NK-92 treated with Interleukin-12 subunit alpha and Interleukin-12 subunit beta, amount 100 ng/mL, for 24 hours (cell line): Measurements from ENCODE around the gene DNAH17.

ENCODE experiments used
- DNase-seq: peaks from one replicate; lab custom pipeline; 2025; lab: John Stamatoyannopoulos, UW

The DNAH17 gene

DNA sequence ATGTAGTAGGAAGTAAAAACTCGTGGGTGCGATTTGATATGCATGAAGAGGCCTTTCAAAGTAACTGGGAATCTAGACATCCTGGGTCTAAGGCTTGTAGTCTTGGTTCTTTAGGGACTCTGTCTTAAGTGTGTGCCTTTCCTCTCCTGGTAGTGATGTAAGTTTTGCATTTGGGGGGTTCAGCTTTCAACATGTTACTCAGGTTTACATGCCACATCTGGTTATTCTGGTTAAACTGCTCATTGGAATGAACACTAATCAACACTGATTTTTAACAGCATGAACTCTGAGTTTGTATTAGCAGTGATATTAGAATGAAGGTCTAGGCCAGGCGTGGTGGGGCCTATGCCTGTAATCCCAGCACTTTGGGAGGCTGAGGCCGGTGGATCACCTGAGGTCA lies 183.6 kb downstream of the DNAH17 start:
- DNase-seq = no peak

GRCh38 chr17:78392295-78392694 lies 184.9 kb downstream of the DNAH17 start:
- DNase-seq = no peak

DNA sequence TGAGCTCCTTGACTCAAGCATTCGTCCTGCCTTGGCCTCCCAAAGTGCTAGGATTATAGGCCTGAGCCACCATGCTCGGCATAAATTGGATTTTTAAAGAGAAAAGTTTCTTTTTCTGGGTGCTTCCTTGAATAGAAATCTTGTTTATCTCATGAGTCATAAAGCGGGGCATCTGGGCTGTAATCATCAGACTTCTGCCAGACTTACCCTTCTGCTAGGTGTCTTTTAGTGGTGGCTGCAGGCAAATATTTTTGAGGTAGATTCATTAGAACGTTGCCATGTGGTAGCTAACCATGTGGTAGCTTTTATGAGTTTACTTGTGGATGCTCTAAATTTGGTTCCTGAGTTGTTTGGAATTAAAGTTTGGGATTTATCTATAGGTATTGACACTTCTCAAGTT lies 185.4 kb downstream of the DNAH17 start:
- DNase-seq = no peak

DNA sequence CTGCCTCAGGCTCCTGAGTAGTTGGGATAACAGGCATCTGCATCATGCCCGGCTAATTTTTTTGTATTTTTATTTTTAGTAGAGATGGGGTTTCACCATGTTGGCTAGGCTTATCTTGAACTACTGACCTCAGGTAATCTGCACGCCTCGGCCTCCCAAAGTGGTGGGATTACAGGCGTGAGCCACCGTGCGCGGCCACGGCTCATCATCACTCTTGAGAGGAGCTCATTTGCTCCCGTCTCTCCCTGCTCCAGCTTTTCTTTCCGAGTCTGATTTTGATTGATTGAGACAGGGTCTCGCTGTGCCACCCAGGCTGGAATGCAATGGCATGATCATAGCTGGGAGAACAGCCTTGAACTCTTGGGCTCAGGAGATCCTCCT lies 186.2 kb downstream of the DNAH17 start:
- DNase-seq = no peak

- no peak for DNase-seq
Observed at GRCh38 chr17:78390241-78391050, 186.8 kb downstream of the DNAH17 start.

- DNase-seq = no peak
Observed at GRCh38 chr17:78387977-78388941, 188.9 kb downstream of the DNAH17 start.

GRCh38 chr17:78384479-78385175 lies 192.6 kb downstream of the DNAH17 start:
- no peak for DNase-seq

DNA sequence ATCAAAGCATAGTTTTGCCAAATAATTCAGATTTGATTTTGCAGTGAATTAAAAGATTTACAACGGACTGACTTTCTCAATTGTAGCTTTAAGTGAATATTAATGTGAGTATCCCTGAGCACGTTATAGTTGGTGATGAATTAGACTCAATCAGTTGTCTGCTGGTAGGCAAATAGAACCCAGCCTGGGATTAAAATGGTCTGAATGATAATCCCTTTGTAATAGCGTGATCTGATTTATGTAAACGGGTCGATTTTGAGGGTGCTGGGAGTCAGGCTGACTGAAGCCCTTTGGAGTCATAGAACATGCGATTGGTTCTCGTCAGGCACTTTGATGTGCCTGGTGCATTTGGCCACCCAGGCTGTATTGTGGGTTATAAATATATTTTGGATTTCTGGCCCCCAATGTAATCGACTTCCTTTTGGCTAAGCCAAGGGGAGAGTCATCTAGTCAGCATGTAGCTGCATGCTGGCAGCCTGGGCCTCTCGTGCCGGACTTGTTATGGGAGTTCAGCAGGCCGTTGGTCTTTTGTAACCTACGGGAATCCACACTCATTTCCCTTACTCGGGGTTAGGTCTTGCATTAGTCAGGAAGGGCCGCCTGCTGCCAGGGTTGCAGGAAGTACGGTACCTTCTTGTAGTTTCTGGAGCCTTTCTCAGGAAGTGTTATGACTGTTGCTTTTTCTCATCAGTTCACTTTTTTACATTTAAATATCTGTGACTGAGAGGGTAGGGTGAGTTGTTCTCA lies 193.3 kb downstream of the DNAH17 start:
- DNase-seq = no peak

- no peak for DNase-seq
Observed at GRCh38 chr17:78381601-78382232, 195.5 kb downstream of the DNAH17 start.

DNA sequence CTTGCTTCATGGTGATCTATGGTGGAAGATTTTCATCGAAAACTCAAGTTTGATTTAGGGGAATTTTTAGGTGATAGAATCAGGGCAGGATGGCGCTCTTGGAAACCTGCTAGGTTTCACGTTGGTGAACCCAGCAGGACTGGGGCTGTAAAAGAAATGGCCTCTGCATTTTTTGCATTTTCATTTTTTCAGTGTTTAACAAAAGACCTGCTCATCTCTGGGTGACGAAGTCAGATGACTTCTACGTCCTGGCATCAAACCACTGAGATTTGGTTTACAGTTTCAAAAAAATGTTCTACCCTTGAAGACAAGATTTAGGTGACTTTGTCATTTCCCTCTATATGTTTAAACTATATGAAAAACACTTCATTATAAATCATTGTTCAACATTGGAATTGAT lies 196.8 kb downstream of the DNAH17 start:
- DNase-seq = no peak

- no peak for DNase-seq
Observed at GRCh38 chr17:78379131-78379491, 198.1 kb downstream of the DNAH17 start.

DNA sequence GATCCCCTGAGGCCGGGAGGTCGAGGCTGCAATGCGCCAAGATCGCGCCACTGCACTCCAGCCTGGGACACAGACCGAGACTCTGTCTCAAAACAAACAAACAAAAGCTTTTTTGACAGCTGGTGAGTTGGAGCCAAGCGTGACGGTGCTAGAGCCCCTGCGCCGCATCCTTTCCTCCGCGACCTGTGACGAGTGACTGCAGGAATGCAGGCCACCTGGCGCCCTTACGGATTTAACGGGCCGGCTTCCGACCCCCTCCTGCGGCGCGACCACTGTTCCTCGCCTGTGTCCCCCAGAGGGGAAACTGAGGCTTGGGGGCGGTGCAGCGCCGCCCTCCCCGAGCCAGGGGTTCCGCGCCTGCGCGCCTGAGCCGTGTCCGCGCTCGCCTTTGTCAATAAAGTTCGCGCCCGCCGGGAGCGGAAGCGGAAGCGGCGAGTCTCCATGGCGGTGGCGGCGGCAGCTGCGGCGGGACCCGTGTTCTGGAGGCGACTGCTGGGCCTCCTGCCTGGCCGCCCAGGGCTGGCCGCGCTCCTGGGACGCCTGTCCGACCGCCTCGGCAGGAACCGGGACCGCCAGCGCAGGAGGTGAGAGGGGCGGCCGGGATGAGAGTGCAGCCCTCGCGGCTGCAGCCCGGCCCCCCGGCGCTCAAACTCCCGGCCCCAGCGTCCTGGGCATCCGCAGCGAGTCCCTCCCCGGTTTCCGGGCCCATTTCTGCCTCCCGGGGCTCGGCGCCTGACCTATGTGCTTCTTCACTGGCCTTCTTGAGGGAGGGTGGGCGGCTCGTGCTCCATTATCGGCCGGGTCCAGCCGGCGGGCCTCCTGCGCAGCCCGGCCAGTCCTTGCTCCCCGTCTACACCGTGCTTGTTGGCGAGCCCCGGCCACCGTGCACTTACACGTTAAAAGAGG lies 198.7 kb downstream of the DNAH17 start, which contains the start of gene PGS1:
PGS1 (plus strand) TSS at position 425 of the 906 bp plus-strand sequence; CDS start at position 442, 17 bp downstream.
- peak; percentile 79 for DNase-seq

DNA sequence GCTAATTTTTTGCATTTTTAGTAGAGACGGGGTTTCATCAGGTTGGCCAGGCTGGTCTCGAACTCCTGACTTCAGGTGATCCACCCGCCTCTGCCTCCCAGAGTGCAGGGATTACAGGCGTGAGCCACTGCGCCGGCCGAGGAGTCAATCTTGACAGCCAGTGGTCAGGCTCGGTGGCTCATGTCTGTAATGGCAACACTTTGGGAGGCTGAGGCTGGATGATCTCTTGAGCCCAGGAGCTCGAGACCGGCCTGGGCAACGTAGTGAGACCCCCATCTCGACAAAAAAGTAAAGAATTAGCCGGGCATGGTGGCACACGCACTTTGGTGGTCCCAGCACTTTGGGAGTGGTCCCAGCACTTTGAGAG lies 199.4 kb downstream of the DNAH17 start:
- DNase-seq = no peak

- DNase-seq = no peak
Observed at GRCh38 chr17:78376161-78376560, 201.0 kb downstream of the DNAH17 start.

GRCh38 chr17:78375401-78376151 lies 201.6 kb downstream of the DNAH17 start:
- DNase-seq = no peak

- no peak for DNase-seq
Observed at GRCh38 chr17:78374631-78375274, 202.4 kb downstream of the DNAH17 start.

DNA sequence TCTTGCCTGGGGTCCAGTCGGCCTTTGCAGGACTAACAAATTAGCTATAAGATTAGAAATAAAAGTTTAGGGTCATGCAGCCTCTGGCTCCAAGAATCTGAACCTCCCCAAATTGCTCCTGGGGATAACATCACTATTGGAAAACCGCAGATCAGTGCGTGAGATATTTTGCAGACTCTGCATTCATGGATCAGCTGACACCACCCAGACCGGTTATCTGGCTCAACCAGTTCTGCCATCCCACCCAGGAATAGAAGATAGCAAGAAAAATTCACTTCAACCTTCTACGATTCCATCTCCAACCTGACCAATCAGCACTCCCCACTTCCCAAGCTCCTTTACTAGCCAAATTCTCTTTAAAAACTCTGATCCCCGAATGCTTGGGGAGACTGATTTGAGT lies 203.0 kb downstream of the DNAH17 start:
- no peak for DNase-seq
